Right atrium auricular region (tissue), 2 donors: ENCODE results near the gene TMEM109. TPM values are rescaled to one million over a fixed set of nuclear protein-coding genes. Genes with fewer than 3 reads are reported as not detected.

Experiments used
- DNase-seq: peaks from one replicate; pipeline ENCODE4 v3.0.0-alpha.2; 2019; ENCODE audit warnings: low spot score
- H3K27ac ChIP-seq, 2 donors: fragments of 200-600 bp; sonication (generic); 1 replicate in 1 of 2; 2 replicates in 1 of 2; pipeline ENCODE4 v1.5.1; 2016 to 2019
- H3K27me3 ChIP-seq, 2 donors: fragments of 200-600 bp; sonication (generic); one replicate each; pipeline versions ENCODE4 v1.5.1 to v1.6.0; 2017 to 2019
- H3K36me3 ChIP-seq: fragments of 200-600 bp; sonication (generic); one replicate; pipeline ENCODE4 v1.5.1; 2016
- H3K4me1 ChIP-seq, 2 donors: fragments of 200-600 bp; sonication (generic); one replicate each; pipeline versions ENCODE4 v1.5.1 to v1.6.0; 2017 to 2019
- H3K4me3 ChIP-seq, 2 donors: fragments of 200-600 bp; sonication (generic); 1 replicate in 1 of 2; 2 replicates in 1 of 2; pipeline ENCODE4 v1.5.1; 2017 to 2019; ENCODE audit warnings: mild to moderate bottlenecking in 1 of 2, moderate library complexity in 1 of 2
- H3K9me3 ChIP-seq, 2 donors: fragments of 200-600 bp; sonication (generic); one replicate each; pipeline ENCODE4 v1.5.1; 2019
- CTCF ChIP-seq, 2 donors: fragments of 200-600 bp; sonication (generic); IDR thresholded peaks; one replicate each; pipeline ENCODE4 v1.5.1; 2019; ENCODE audit warnings: antibody characterized with exemption in 2 of 2
- total RNA-seq, 2 donors: library from RNA; depleted of rRNA; stranded (reverse); fragments of >200 nt; gene quantifications; one replicate each; pipeline ENCODE4 v1.1.0, GENCODE V29; 2016

TMEM109 gene
- total RNA-seq, 2 donors from 2014 or later = 119 to 124 TPM

- no peak for TF ChIP-seq CTCF (IDR thresholded peaks at IDR 0.05)
- Histone ChIP-seq H3K27me3 (no peaks in the 10 kb centered on the region), H3K4me1 (peaks cover 0 to 21% of the 10 kb centered on the region in 2 donors), H3K9me3 (no peaks in the 10 kb centered on the region), H3K27ac (peak overlapping the region; percentile 81 to 86), H3K4me3 (peak overlapping the region; percentile 39 to 56), H3K36me3 (no peaks in the 10 kb centered on the region)
- no peak for DNase-seq
Measured at GRCh38 chr11:60951606-60951903, 37.6 kb downstream of the TMEM109 start.

- DNase-seq = peak; percentile 83
- peak within 1 kb of the TSS; percentile 39 to 56 for H3K4me3 ChIP-seq
- H3K36me3 ChIP-seq = no peaks in the 10 kb centered on the region
- TF ChIP-seq CTCF (IDR thresholded peaks at IDR 0.05) = no peak
- no peaks in the 10 kb centered on the region for H3K9me3 ChIP-seq
- peaks cover 0 to 21% of the 10 kb centered on the region in 2 donors for H3K4me1 ChIP-seq
- peak within 1 kb of the TSS; percentile 81 to 86 for H3K27ac ChIP-seq
- H3K27me3 ChIP-seq = no peaks in the 10 kb centered on the region
Measured at GRCh38 chr11:60951904-60952741, 38.2 kb downstream of the TMEM109 start, which contains the start of gene SLC15A3. TSS of gene SLC15A3 (minus strand) at chr11:60952176. CDS start at chr11:60951551, 625 bp downstream.

- H3K9me3 ChIP-seq = no peaks in the 10 kb centered on the region
- no peaks in the 10 kb centered on the region for H3K27me3 ChIP-seq
- peak overlapping the region; percentile 81 to 86 for H3K27ac ChIP-seq
- DNase-seq = no peak
- peak overlapping the region; percentile 39 to 56 for H3K4me3 ChIP-seq
- H3K36me3 ChIP-seq = no peaks in the 10 kb centered on the region
- TF ChIP-seq CTCF (IDR thresholded peaks at IDR 0.05) = no peak
- peaks cover 0 to 21% of the 10 kb centered on the region in 2 donors for H3K4me1 ChIP-seq
Measured at GRCh38 chr11:60952742-60953170, 38.8 kb downstream of the TMEM109 start.

- Histone ChIP-seq H3K4me1 (peaks cover 0 to 21% of the 10 kb centered on the region in 2 donors), H3K27me3 (no peaks in the 10 kb centered on the region), H3K36me3 (no peaks in the 10 kb centered on the region), H3K9me3 (no peaks in the 10 kb centered on the region), H3K27ac (no peak overlapping the region), H3K4me3 (no peak overlapping the region)
- TF ChIP-seq CTCF (IDR thresholded peaks at IDR 0.05) = no peak
- DNase-seq = no peak
Measured at GRCh38 chr11:60953781-60954180, 39.8 kb downstream of the TMEM109 start.

GRCh38 chr11:60954421-60954820, 40.5 kb downstream of the TMEM109 start:
- H3K4me3 ChIP-seq = no peak overlapping the region
- no peak overlapping the region for H3K27ac ChIP-seq
- TF ChIP-seq CTCF (IDR thresholded peaks at IDR 0.05) = no peak

More at GRCh38 chr11:60954421-60954820, 40.5 kb downstream of the TMEM109 start:
- Histone ChIP-seq H3K9me3 (no peaks in the 10 kb centered on the region), H3K36me3 (no peaks in the 10 kb centered on the region), H3K4me1 (peaks cover 0 to 21% of the 10 kb centered on the region in 2 donors), H3K27me3 (no peaks in the 10 kb centered on the region)
- DNase-seq = no peak
